Purkinje cell (primary cell): ENCODE results near the gene OR5K1. TPM values are rescaled to one million over a fixed set of nuclear protein-coding genes. Genes with fewer than 3 reads are reported as not detected.

Experiments used
- polyA plus RNA-seq: library from polyadenylated mRNA; unstranded; fragments of >200 nt; fragmentation: Nextera tagmentation; gene quantifications from 2 replicates; pipeline ENCODE4 v1.2.1, GENCODE V29; 2014

Gene OR5K1
- not detected in 2 replicates for polyA plus RNA-seq

GRCh38 chr3:98462901-98463300 lies at the start of gene OR5K1:
OR5K1 (plus strand) TSS chr3:98463201; CDS start chr3:98469577, 6,376 bp downstream.

GRCh38 chr3:98497381-98497780 lies 34.4 kb downstream of the OR5K1 start, which contains the start of gene OR5K2:
OR5K2 (plus strand) TSS chr3:98497681; CDS start chr3:98497681, 0 bp downstream.

Other genes starting within 250 kb of the OR5K1 start
- not detected in 2 replicates for gene OR5H6, start 199.0 kb upstream of the OR5K1 start, polyA plus RNA-seq
- gene OR5H2, start 180.7 kb upstream of the OR5K1 start, polyA plus RNA-seq: not detected in 2 replicates
- not detected in 2 replicates for gene OR5K4, start 109.3 kb upstream of the OR5K1 start, polyA plus RNA-seq
- 1.7 TPM in 1 of 2 replicates, not detected in the other for gene OR5K3, start 72.5 kb upstream of the OR5K1 start, polyA plus RNA-seq
- not detected in 2 replicates for gene OR5K2, start 34.5 kb downstream of the OR5K1 start, polyA plus RNA-seq
- 647 and 814 TPM in 2 replicates for gene CLDND1, start 59.7 kb downstream of the OR5K1 start, polyA plus RNA-seq
- gene GPR15, start 68.8 kb downstream of the OR5K1 start, polyA plus RNA-seq: not detected in 2 replicates
- 6.3 and 11.1 TPM in 2 replicates for gene CPOX, start 130.4 kb downstream of the OR5K1 start, polyA plus RNA-seq